Measurements from ENCODE around the gene GGN. TPM values are rescaled to one million over a fixed set of nuclear protein-coding genes. Genes with fewer than 3 reads are reported as not detected.
A peak's percentile ranks its signal among the peaks of the same experiment; 100 is the strongest.

Gene GGN
- total RNA-seq, 1 donor = 0.36 TPM

- H3K27ac ChIP-seq (ENCODE audit: low read depth, low read length) = peak overlapping the region; percentile 37
- no peaks in the 10 kb centered on the region for H3K27me3 ChIP-seq (ENCODE audit: insufficient read depth, low read length)
- H3K4me2 ChIP-seq (ENCODE audit: insufficient read depth, low read length) = peak overlapping the region; percentile 82
- H3K9me3 ChIP-seq (ENCODE audit: low read depth, low read length) = no peaks in the 10 kb centered on the region
- H3K36me3 ChIP-seq (ENCODE audit: insufficient read depth, low read length) = peaks cover 26% of the 10 kb centered on the region
- TF ChIP-seq, protein P1, sequence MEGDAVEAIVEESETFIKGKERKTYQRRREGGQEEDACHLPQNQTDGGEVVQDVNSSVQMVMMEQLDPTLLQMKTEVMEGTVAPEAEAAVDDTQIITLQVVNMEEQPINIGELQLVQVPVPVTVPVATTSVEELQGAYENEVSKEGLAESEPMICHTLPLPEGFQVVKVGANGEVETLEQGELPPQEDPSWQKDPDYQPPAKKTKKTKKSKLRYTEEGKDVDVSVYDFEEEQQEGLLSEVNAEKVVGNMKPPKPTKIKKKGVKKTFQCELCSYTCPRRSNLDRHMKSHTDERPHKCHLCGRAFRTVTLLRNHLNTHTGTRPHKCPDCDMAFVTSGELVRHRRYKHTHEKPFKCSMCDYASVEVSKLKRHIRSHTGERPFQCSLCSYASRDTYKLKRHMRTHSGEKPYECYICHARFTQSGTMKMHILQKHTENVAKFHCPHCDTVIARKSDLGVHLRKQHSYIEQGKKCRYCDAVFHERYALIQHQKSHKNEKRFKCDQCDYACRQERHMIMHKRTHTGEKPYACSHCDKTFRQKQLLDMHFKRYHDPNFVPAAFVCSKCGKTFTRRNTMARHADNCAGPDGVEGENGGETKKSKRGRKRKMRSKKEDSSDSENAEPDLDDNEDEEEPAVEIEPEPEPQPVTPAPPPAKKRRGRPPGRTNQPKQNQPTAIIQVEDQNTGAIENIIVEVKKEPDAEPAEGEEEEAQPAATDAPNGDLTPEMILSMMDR (IDR thresholded peaks at IDR 0.05; ENCODE audit: extremely low read depth, low read depth, low read length) = no peak
- peaks cover 18% of the 10 kb centered on the region for H4K20me1 ChIP-seq (ENCODE audit: insufficient read depth, low read length)
- peak; percentile 93 for DNase-seq (ENCODE audit: insufficient read length, low spot score, missing footprints)
- peaks cover 16% of the 10 kb centered on the region for H3K4me1 ChIP-seq (ENCODE audit: insufficient read depth, low read length)
- peak overlapping the region; percentile 97 for H3K4me3 ChIP-seq (ENCODE audit: insufficient read depth, low read length)
- H2AFZ ChIP-seq (ENCODE audit: low read length) = peak overlapping the region; percentile 65
- peaks cover 23% of the 10 kb centered on the region for H3K79me2 ChIP-seq (ENCODE audit: insufficient read depth, low read length)
These were observed 774 bp downstream of the GGN start for GRCh38 chr19:38386971-38387549.

DNA sequence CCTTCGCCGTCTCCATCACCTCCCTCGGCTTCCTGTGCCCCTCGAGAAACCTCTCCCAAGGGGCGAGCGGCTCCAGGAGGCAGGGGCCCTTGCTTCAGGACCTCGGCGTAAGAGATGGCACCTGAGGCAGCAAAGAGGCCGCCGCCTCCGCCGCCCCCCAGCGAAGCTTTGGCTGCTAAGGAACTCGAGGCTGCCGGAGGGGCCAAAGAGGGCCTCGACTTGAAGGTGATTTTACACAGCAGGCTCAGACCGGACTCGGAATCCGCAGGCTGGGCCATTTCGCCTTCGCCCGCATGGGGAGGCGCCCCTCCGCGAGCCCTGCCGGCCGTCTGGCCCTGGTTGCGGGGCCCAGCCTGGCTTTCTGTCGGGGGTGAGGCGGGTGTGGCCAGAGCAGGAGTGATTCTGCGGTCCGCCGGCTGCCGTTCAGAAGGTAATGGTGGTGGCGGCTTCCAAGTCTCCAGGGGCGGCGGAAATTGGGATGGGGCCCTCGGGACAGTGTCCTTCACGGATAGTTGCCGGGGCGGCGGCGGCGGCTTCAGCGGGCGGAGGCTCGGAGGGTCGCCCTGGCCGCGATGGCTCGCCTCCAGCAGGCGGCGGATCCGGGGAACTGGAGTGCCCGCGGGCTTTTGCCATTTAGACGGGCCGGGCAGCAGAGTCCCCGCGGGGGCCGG lies 1.4 kb downstream of the GGN start:
- Histone ChIP-seq H3K79me2 (ENCODE audit: insufficient read depth, low read length) (peaks cover 25% of the 10 kb centered on the region), H3K4me2 (ENCODE audit: insufficient read depth, low read length) (peak overlapping the region; percentile 82), H3K9me3 (ENCODE audit: low read depth, low read length) (no peaks in the 10 kb centered on the region), H3K27me3 (ENCODE audit: insufficient read depth, low read length) (no peaks in the 10 kb centered on the region), H3K36me3 (ENCODE audit: insufficient read depth, low read length) (peaks cover 28% of the 10 kb centered on the region), H4K20me1 (ENCODE audit: insufficient read depth, low read length) (peaks cover 22% of the 10 kb centered on the region), H3K4me3 (ENCODE audit: insufficient read depth, low read length) (no peak overlapping the region), H3K4me1 (ENCODE audit: insufficient read depth, low read length) (peaks cover 13% of the 10 kb centered on the region), H2AFZ (ENCODE audit: low read length) (no peak overlapping the region), H3K27ac (ENCODE audit: low read depth, low read length) (no peak overlapping the region)
- TF ChIP-seq, protein P1 (IDR thresholded peaks at IDR 0.05; ENCODE audit: extremely low read depth, low read depth, low read length) = no peak
- DNase-seq (ENCODE audit: insufficient read length, low spot score, missing footprints) = peak; percentile 69

DNA sequence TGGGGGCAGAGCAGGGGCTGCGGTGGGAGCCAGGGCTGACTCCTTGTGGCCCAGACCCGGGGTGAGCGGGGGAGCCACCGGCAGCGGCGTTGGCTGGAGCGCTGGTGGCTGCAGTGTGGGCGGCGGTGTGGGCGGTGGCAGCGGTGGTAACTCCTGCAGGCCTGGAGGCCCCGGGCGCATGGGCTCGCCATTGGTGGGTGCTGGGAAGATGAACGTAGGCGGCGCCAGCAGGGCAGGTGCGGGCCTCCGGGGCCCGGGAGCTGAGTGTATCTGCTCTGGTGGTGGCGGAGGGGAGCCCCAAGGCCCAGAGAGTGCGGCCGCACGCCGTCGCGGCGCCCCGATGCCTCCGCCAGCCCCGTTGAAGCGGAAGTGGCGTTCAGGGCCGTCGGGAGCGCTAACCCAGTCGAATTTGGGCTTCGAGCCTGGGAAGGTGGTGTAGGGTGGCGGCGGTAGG lies 2.0 kb downstream of the GGN start:
- no peaks in the 10 kb centered on the region for H3K27me3 ChIP-seq (ENCODE audit: insufficient read depth, low read length)
- H3K4me3 ChIP-seq (ENCODE audit: insufficient read depth, low read length) = no peak overlapping the region
- peaks cover 27% of the 10 kb centered on the region for H4K20me1 ChIP-seq (ENCODE audit: insufficient read depth, low read length)
- TF ChIP-seq, protein P1 (IDR thresholded peaks at IDR 0.05; ENCODE audit: extremely low read depth, low read depth, low read length) = no peak
- peaks cover 13% of the 10 kb centered on the region for H3K4me1 ChIP-seq (ENCODE audit: insufficient read depth, low read length)
- no peak overlapping the region for H3K27ac ChIP-seq (ENCODE audit: low read depth, low read length)
- H3K36me3 ChIP-seq (ENCODE audit: insufficient read depth, low read length) = peaks cover 34% of the 10 kb centered on the region
- peak; percentile 59 for DNase-seq (ENCODE audit: insufficient read length, low spot score, missing footprints)
- peaks cover 27% of the 10 kb centered on the region for H3K79me2 ChIP-seq (ENCODE audit: insufficient read depth, low read length)
- H3K4me2 ChIP-seq (ENCODE audit: insufficient read depth, low read length) = no peak overlapping the region
- no peaks in the 10 kb centered on the region for H3K9me3 ChIP-seq (ENCODE audit: low read depth, low read length)
- no peak overlapping the region for H2AFZ ChIP-seq (ENCODE audit: low read length)

- TF ChIP-seq, protein P1 (IDR thresholded peaks at IDR 0.05; ENCODE audit: extremely low read depth, low read depth, low read length) = no peak
- peaks cover 40% of the 10 kb centered on the region for H3K36me3 ChIP-seq (ENCODE audit: insufficient read depth, low read length)
- no peaks in the 10 kb centered on the region for H3K27me3 ChIP-seq (ENCODE audit: insufficient read depth, low read length)
These were observed 2.6 kb downstream of the GGN start for GRCh38 chr19:38385057-38385803.

More at GRCh38 chr19:38385057-38385803, 2.6 kb downstream of the GGN start:
- H3K4me1 ChIP-seq (ENCODE audit: insufficient read depth, low read length) = peaks cover 12% of the 10 kb centered on the region
- H2AFZ ChIP-seq (ENCODE audit: low read length) = no peak overlapping the region
- H3K79me2 ChIP-seq (ENCODE audit: insufficient read depth, low read length) = peaks cover 27% of the 10 kb centered on the region
- no peak overlapping the region for H3K27ac ChIP-seq (ENCODE audit: low read depth, low read length)
- peaks cover 28% of the 10 kb centered on the region for H4K20me1 ChIP-seq (ENCODE audit: insufficient read depth, low read length)
- H3K4me3 ChIP-seq (ENCODE audit: insufficient read depth, low read length) = no peak overlapping the region
- no peak overlapping the region for H3K4me2 ChIP-seq (ENCODE audit: insufficient read depth, low read length)
- no peaks in the 10 kb centered on the region for H3K9me3 ChIP-seq (ENCODE audit: low read depth, low read length)
- DNase-seq (ENCODE audit: insufficient read length, low spot score, missing footprints) = peak; percentile 69
